GM23338 (cell line): ENCODE measurements around the gene DERA. TPM values are rescaled to one million over a fixed set of nuclear protein-coding genes. Genes with fewer than 3 reads are reported as not detected.

Experiments
- EZH2phosphoT487 ChIP-seq: fragments of 200-600 bp; sonication (generic); IDR thresholded peaks from one replicate; pipeline ENCODE4 v1.8.1; 2018; ENCODE audit warnings: antibody characterized with exemption; ENCODE audit not compliant: unreplicated experiment
- ZNF114 ChIP-seq: fragments of 250-450 bp; sonication (Bioruptor Pico); IDR thresholded peaks from 2 replicates; pipeline ENCODE4 v1.5.0; 2020; ENCODE audit warnings: mild to moderate bottlenecking, moderate library complexity
- polyA plus RNA-seq: library from polyadenylated mRNA; unstranded; fragments of >200 nt; fragmentation: Nextera tagmentation; extraction: Ambion mirVana; gene quantifications from 2 replicates; pipeline ENCODE4 v1.2.1, GENCODE V29; 2016
- total RNA-seq: library from RNA; depleted of rRNA; stranded (reverse); fragments of >200 nt; shearing (Covaris generic); gene quantifications from 2 replicates; pipeline ENCODE4 v1.2.3, GENCODE V29; 2014
- TF ChIP-seq, protein P1 (sequence below): fragments of 250-450 bp; sonication (Bioruptor Pico); IDR thresholded peaks from 2 replicates; pipeline ENCODE4 v1.5.0; 2020; ENCODE audit warnings: mild to moderate bottlenecking, moderate library complexity
- TF ChIP-seq, protein P2 (sequence below), 2 experiments: fragments of 200-600 bp in 1 of 2; sonication (generic) in 1 of 2; conservative IDR thresholded peaks; 2 replicates each; pipeline versions ENCODE4 v1.5.1 to v1.6.1; 2016 to 2017; ENCODE audit warnings: antibody characterized with exemption in 2 of 2, low read depth in 2 of 2, mild to moderate bottlenecking in 2 of 2, moderate library complexity in 1 of 2
- TF ChIP-seq, protein P3 (sequence below): IDR thresholded peaks from one replicate; pipeline ENCODE4 v1.6.1; 2018; ENCODE audit warnings: antibody characterized with exemption; ENCODE audit not compliant: unreplicated experiment

Gene DERA
- total and polyA plus RNA-seq, 2 experiments from 2014 or later = 20.4 to 27.3 TPM

- TF ChIP-seq, protein P1, sequence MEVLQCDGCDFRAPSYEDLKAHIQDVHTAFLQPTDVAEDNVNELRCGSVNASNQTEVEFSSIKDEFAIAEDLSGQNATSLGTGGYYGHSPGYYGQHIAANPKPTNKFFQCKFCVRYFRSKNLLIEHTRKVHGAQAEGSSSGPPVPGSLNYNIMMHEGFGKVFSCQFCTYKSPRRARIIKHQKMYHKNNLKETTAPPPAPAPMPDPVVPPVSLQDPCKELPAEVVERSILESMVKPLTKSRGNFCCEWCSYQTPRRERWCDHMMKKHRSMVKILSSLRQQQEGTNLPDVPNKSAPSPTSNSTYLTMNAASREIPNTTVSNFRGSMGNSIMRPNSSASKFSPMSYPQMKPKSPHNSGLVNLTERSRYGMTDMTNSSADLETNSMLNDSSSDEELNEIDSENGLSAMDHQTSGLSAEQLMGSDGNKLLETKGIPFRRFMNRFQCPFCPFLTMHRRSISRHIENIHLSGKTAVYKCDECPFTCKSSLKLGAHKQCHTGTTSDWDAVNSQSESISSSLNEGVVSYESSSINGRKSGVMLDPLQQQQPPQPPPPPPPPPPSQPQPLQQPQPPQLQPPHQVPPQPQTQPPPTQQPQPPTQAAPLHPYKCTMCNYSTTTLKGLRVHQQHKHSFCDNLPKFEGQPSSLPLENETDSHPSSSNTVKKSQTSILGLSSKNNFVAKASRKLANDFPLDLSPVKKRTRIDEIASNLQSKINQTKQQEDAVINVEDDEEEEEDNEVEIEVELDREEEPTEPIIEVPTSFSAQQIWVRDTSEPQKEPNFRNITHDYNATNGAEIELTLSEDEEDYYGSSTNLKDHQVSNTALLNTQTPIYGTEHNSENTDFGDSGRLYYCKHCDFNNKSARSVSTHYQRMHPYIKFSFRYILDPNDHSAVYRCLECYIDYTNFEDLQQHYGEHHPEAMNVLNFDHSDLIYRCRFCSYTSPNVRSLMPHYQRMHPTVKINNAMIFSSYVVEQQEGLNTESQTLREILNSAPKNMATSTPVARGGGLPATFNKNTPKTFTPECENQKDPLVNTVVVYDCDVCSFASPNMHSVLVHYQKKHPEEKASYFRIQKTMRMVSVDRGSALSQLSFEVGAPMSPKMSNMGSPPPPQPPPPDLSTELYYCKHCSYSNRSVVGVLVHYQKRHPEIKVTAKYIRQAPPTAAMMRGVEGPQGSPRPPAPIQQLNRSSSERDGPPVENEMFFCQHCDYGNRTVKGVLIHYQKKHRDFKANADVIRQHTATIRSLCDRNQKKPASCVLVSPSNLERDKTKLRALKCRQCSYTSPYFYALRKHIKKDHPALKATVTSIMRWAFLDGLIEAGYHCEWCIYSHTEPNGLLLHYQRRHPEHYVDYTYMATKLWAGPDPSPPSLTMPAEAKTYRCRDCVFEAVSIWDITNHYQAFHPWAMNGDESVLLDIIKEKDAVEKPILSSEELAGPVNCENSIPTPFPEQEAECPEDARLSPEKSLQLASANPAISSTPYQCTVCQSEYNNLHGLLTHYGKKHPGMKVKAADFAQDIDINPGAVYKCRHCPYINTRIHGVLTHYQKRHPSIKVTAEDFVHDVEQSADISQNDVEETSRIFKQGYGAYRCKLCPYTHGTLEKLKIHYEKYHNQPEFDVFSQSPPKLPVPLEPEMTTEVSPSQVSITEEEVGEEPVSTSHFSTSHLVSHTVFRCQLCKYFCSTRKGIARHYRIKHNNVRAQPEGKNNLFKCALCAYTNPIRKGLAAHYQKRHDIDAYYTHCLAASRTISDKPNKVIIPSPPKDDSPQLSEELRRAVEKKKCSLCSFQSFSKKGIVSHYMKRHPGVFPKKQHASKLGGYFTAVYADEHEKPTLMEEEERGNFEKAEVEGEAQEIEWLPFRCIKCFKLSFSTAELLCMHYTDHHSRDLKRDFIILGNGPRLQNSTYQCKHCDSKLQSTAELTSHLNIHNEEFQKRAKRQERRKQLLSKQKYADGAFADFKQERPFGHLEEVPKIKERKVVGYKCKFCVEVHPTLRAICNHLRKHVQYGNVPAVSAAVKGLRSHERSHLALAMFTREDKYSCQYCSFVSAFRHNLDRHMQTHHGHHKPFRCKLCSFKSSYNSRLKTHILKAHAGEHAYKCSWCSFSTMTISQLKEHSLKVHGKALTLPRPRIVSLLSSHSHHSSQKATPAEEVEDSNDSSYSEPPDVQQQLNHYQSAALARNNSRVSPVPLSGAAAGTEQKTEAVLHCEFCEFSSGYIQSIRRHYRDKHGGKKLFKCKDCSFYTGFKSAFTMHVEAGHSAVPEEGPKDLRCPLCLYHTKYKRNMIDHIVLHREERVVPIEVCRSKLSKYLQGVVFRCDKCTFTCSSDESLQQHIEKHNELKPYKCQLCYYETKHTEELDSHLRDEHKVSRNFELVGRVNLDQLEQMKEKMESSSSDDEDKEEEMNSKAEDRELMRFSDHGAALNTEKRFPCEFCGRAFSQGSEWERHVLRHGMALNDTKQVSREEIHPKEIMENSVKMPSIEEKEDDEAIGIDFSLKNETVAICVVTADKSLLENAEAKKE = no peak
- TF ChIP-seq, protein P2, sequence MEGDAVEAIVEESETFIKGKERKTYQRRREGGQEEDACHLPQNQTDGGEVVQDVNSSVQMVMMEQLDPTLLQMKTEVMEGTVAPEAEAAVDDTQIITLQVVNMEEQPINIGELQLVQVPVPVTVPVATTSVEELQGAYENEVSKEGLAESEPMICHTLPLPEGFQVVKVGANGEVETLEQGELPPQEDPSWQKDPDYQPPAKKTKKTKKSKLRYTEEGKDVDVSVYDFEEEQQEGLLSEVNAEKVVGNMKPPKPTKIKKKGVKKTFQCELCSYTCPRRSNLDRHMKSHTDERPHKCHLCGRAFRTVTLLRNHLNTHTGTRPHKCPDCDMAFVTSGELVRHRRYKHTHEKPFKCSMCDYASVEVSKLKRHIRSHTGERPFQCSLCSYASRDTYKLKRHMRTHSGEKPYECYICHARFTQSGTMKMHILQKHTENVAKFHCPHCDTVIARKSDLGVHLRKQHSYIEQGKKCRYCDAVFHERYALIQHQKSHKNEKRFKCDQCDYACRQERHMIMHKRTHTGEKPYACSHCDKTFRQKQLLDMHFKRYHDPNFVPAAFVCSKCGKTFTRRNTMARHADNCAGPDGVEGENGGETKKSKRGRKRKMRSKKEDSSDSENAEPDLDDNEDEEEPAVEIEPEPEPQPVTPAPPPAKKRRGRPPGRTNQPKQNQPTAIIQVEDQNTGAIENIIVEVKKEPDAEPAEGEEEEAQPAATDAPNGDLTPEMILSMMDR (conservative IDR thresholded peaks at IDR 0.05; ENCODE audit: low read depth in 2 of 2) = no peak
- TF ChIP-seq EZH2phosphoT487 (no peak), ZNF114 (no peak)
- TF ChIP-seq, protein P3, sequence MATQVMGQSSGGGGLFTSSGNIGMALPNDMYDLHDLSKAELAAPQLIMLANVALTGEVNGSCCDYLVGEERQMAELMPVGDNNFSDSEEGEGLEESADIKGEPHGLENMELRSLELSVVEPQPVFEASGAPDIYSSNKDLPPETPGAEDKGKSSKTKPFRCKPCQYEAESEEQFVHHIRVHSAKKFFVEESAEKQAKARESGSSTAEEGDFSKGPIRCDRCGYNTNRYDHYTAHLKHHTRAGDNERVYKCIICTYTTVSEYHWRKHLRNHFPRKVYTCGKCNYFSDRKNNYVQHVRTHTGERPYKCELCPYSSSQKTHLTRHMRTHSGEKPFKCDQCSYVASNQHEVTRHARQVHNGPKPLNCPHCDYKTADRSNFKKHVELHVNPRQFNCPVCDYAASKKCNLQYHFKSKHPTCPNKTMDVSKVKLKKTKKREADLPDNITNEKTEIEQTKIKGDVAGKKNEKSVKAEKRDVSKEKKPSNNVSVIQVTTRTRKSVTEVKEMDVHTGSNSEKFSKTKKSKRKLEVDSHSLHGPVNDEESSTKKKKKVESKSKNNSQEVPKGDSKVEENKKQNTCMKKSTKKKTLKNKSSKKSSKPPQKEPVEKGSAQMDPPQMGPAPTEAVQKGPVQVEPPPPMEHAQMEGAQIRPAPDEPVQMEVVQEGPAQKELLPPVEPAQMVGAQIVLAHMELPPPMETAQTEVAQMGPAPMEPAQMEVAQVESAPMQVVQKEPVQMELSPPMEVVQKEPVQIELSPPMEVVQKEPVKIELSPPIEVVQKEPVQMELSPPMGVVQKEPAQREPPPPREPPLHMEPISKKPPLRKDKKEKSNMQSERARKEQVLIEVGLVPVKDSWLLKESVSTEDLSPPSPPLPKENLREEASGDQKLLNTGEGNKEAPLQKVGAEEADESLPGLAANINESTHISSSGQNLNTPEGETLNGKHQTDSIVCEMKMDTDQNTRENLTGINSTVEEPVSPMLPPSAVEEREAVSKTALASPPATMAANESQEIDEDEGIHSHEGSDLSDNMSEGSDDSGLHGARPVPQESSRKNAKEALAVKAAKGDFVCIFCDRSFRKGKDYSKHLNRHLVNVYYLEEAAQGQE = no peak
Observed at GRCh38 chr12:16016748-16017147, 105.6 kb downstream of the DERA start (continued).
